HCT116 (cell line): Measurements from ENCODE around the gene TWNK.

ENCODE experiments used
- EZH2 ChIP-seq: fragments of 200-600 bp; sonication (generic); IDR thresholded peaks from 2 replicates; pipeline ENCODE4 v1.6.1; 2017; ENCODE audit warnings: antibody characterized with exemption, mixed run types
- EZH2phosphoT487 ChIP-seq: fragments of 200-600 bp; IDR thresholded peaks from 2 replicates; pipeline ENCODE4 v1.6.1; 2018; ENCODE audit warnings: antibody characterized with exemption, borderline replicate concordance
- JUND ChIP-seq: IDR thresholded peaks from 2 replicates; pipeline ENCODE4 v1.6.1; 2012
- POLR2A ChIP-seq: IDR thresholded peaks from 2 replicates; pipeline ENCODE4 v1.7.0; 2011; ENCODE audit warnings: borderline replicate concordance; ENCODE audit not compliant: insufficient read depth, insufficient read length; ENCODE audit errors: extremely low read depth
- POLR2AphosphoS5 ChIP-seq: IDR thresholded peaks from 2 replicates; pipeline ENCODE4 v1.6.1; 2011; ENCODE audit warnings: mild to moderate bottlenecking, low read depth, low read length, moderate library complexity
- SIN3A ChIP-seq: IDR thresholded peaks from 2 replicates; pipeline ENCODE4 v1.6.1; 2012; ENCODE audit warnings: low read depth
- TF ChIP-seq, protein P1 (sequence below), 3 experiments: fragments of 200-600 bp in 1 of 3; sonication (generic) in 1 of 3; IDR thresholded peaks in 2 of 3; conservative IDR thresholded peaks in 1 of 3; 2 replicates each; pipeline ENCODE4 v1.5.1; 2012 to 2017; ENCODE audit warnings: low read depth in 2 of 3, low read length in 2 of 3, antibody characterized with exemption in 1 of 3, borderline replicate concordance in 1 of 3, control low read depth in 1 of 3, mild to moderate bottlenecking in 1 of 3, mixed read lengths in 1 of 3, mixed run types in 1 of 3, moderate library complexity in 1 of 3; ENCODE audit not compliant: insufficient read depth in 1 of 3
- TF ChIP-seq, protein P2 (sequence below): IDR thresholded peaks from 2 replicates; pipeline ENCODE4 v1.6.1; 2012; ENCODE audit warnings: low read depth

DNA sequence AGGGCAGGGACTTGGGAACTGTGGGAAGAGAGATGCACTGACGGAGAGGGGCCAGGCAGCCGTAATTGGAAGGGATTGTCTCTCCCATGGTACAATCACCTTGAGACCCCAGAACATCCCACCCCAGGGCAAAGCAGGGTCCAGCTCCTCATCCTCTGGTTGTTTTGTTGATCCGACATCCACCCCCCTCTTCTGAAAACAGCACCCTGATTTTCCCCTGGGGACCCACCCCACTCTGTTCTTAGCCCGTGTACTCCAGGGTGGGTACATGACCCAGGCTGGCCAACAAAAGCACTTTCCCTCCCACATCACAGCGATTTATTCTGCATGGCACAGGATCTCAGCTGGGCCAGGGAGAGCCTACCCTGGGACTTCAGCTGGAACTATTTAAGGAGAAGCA lies 29.5 kb downstream of the TWNK start:
- TF ChIP-seq, protein P1, sequence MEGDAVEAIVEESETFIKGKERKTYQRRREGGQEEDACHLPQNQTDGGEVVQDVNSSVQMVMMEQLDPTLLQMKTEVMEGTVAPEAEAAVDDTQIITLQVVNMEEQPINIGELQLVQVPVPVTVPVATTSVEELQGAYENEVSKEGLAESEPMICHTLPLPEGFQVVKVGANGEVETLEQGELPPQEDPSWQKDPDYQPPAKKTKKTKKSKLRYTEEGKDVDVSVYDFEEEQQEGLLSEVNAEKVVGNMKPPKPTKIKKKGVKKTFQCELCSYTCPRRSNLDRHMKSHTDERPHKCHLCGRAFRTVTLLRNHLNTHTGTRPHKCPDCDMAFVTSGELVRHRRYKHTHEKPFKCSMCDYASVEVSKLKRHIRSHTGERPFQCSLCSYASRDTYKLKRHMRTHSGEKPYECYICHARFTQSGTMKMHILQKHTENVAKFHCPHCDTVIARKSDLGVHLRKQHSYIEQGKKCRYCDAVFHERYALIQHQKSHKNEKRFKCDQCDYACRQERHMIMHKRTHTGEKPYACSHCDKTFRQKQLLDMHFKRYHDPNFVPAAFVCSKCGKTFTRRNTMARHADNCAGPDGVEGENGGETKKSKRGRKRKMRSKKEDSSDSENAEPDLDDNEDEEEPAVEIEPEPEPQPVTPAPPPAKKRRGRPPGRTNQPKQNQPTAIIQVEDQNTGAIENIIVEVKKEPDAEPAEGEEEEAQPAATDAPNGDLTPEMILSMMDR (IDR thresholded peaks at IDR 0.05 in 2 of 3, conservative IDR thresholded peaks at IDR 0.05 in 1 of 3; ENCODE audit: borderline replicate concordance in 1 of 3, insufficient read depth in 1 of 3, low read depth in 2 of 3, low read length in 2 of 3) = no peak
- no peak for TF ChIP-seq EZH2
- TF ChIP-seq, protein P2, sequence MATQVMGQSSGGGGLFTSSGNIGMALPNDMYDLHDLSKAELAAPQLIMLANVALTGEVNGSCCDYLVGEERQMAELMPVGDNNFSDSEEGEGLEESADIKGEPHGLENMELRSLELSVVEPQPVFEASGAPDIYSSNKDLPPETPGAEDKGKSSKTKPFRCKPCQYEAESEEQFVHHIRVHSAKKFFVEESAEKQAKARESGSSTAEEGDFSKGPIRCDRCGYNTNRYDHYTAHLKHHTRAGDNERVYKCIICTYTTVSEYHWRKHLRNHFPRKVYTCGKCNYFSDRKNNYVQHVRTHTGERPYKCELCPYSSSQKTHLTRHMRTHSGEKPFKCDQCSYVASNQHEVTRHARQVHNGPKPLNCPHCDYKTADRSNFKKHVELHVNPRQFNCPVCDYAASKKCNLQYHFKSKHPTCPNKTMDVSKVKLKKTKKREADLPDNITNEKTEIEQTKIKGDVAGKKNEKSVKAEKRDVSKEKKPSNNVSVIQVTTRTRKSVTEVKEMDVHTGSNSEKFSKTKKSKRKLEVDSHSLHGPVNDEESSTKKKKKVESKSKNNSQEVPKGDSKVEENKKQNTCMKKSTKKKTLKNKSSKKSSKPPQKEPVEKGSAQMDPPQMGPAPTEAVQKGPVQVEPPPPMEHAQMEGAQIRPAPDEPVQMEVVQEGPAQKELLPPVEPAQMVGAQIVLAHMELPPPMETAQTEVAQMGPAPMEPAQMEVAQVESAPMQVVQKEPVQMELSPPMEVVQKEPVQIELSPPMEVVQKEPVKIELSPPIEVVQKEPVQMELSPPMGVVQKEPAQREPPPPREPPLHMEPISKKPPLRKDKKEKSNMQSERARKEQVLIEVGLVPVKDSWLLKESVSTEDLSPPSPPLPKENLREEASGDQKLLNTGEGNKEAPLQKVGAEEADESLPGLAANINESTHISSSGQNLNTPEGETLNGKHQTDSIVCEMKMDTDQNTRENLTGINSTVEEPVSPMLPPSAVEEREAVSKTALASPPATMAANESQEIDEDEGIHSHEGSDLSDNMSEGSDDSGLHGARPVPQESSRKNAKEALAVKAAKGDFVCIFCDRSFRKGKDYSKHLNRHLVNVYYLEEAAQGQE = no peak
- TF ChIP-seq JUND = no peak
- TF ChIP-seq POLR2AphosphoS5 = no peak
- no peak for TF ChIP-seq EZH2phosphoT487
- TF ChIP-seq POLR2A = no peak
- no peak for TF ChIP-seq SIN3A
